HG03520 (cell line): Measurements from ENCODE around the gene SULT1E1.

Experiments used
- ATAC-seq: cut with Tn5 transposase; IDR thresholded peaks from one replicate; pipeline ENCODE4 v1.9.1; 2021; ENCODE audit warnings: mild to moderate bottlenecking, moderate library complexity; ENCODE audit not compliant: unreplicated experiment

The SULT1E1 gene

DNA sequence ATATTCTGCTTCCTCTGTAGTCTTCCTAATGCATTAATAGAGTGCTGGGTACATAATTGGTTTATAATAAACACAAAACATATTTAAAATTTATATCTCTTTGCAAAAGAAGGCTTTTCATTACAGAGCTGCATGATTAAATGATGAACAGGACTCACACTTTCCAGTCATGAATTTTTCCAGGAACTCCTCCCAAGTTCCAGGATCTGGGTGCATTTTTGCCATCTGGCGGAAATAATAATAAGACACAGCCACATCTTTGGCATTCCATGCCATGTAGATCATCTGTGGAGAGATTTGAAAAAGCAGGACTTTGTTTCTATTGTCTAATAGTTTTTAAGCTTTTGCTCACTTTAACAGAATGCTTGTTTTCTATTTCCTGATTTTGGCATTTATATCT lies 59.3 kb downstream of the SULT1E1 start:
- no peak for ATAC-seq

GRCh38 chr4:69799337-69799736 lies 60.6 kb downstream of the SULT1E1 start:
- ATAC-seq = no peak

DNA sequence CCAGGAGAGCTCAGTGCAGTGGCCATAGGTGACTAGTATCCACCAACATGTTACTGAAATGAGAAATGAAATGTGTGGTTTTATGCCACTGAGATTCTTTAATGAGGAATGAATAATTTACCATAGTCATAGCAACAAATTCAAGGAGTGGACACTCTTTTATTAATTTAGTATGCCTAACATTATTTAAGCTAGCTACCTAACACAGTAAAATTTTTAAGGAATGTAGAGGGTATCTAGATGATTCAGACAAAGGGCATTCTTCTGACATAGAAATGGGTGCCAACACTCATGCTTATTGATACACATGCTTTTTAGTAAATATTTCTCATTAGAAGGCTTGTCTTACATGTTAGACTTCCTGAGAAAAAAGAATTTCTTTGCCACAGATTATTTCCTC lies 66.2 kb downstream of the SULT1E1 start:
- no peak for ATAC-seq
